Activated CD8-positive, alpha-beta memory T cell treated with anti-CD3 and anti-CD28 coated beads, Interleukin-2, amount 50 U/mL, for 24 hours (primary cell): Measurements from ENCODE around the gene BBS5.

Experiments
- DNase-seq: peaks from one replicate; pipeline ENCODE4 v3.0.0-alpha.2; 2020; ENCODE audit errors: extremely low read depth

The BBS5 gene

DNA sequence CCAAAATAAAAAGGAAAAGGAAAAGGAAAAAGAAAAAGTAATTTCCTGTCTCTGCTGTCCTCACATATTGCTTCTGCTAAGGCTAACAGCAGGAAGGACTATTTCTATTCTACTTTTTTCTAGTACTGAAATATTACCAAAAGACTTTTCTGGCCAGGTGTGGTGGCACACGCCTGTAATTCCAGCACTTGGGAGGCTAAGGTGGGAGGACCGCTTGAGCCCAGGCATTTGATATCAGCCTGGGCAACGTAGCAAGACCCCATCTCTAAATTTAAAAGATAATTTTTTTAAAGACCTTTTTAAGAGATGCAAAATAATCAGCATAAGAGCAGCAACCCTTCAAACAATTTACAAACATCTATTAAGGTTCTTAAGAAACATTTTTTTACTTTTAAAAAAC, 63.1 kb downstream of the BBS5 start:
- DNase-seq: no peak

DNA sequence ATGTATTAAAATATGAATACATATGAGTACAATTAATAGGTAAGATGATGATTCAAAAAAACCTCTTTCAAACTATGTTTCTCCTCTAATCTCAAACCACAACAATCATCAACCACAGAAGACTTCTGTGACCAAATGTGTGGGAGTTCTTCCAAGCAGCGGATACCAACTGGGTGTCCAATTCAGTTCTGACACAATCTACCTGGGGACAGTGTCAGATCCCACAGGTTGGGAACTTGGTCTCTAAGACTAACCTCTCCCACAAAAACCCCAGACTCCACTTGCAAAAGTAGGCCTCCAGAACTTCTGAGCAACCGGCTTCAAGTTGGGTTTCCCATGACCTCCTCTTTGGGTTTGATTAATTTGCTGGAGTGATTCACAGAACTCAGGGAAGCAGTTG, 67.5 kb downstream of the BBS5 start:
- DNase-seq: no peak
